Measurements from ENCODE around the gene SLC15A2.
A peak's percentile ranks its signal among the peaks of the same experiment; 100 is the strongest.

Gene SLC15A2

GRCh38 chr3:121926380-121926779 lies 32.2 kb downstream of the SLC15A2 start:
- no peak for DNase-seq

- DNase-seq, result peak; percentile 42
Measured at GRCh38 chr3:121938141-121938855, 44.1 kb downstream of the SLC15A2 start.

- no peak for DNase-seq
Measured at GRCh38 chr3:121941592-121941991, 47.4 kb downstream of the SLC15A2 start.

GRCh38 chr3:121942116-121942786 lies 48.0 kb downstream of the SLC15A2 start:
- DNase-seq, result peak; percentile 67

GRCh38 chr3:121943431-121943830 lies 49.2 kb downstream of the SLC15A2 start:
- DNase-seq, result peak; percentile 19

- DNase-seq, result peak; percentile 45
Measured at GRCh38 chr3:121948641-121949040, 54.4 kb downstream of the SLC15A2 start.

GRCh38 chr3:121951291-121951919 lies 57.2 kb downstream of the SLC15A2 start:
- DNase-seq, result no peak

GRCh38 chr3:121956363-121956762 lies 62.2 kb downstream of the SLC15A2 start:
- no peak for DNase-seq

GRCh38 chr3:121957674-121958415 lies 63.6 kb downstream of the SLC15A2 start:
- no peak for DNase-seq

- DNase-seq, result no peak
Measured at GRCh38 chr3:121958801-121959200, 64.6 kb downstream of the SLC15A2 start.

- DNase-seq, result no peak
Measured at GRCh38 chr3:121961283-121961682, 67.1 kb downstream of the SLC15A2 start.

GRCh38 chr3:121962443-121962842 lies 68.2 kb downstream of the SLC15A2 start:
- no peak for DNase-seq

GRCh38 chr3:121963608-121964007 lies 69.4 kb downstream of the SLC15A2 start:
- DNase-seq, result no peak

- DNase-seq, result no peak
Measured at GRCh38 chr3:121969631-121970030, 75.4 kb downstream of the SLC15A2 start.

GRCh38 chr3:121970047-121970446 lies 75.8 kb downstream of the SLC15A2 start:
- DNase-seq, result no peak

- no peak for DNase-seq
Measured at GRCh38 chr3:121974601-121975111, 80.5 kb downstream of the SLC15A2 start.

- peak; percentile 12 for DNase-seq
Measured at GRCh38 chr3:121975702-121976302, 81.6 kb downstream of the SLC15A2 start.

GRCh38 chr3:121976727-121977126 lies 82.5 kb downstream of the SLC15A2 start:
- peak; percentile 67 for DNase-seq

- DNase-seq, result no peak
Measured at GRCh38 chr3:121979246-121979645, 85.0 kb downstream of the SLC15A2 start.

- DNase-seq, result no peak
Measured at GRCh38 chr3:121979734-121980449, 85.7 kb downstream of the SLC15A2 start.

GRCh38 chr3:121980450-121980796 lies 86.2 kb downstream of the SLC15A2 start:
- no peak for DNase-seq

GRCh38 chr3:121981473-121981872 lies 87.3 kb downstream of the SLC15A2 start:
- no peak for DNase-seq

Data from DMS53 (cell line).